ENCODE results near the gene CYSRT1.

GRCh38 chr9:137243626-137244485, 18.9 kb downstream of the CYSRT1 start:
- TF ChIP-seq CTCF (IDR thresholded peaks at IDR 0.05): no peak
- no peak for TF ChIP-seq POLR2A (IDR thresholded peaks at IDR 0.05)
